ENCODE data around the gene C1QTNF6.

GRCh38 chr22:37133304-37134018 lies 54.6 kb downstream of the C1QTNF6 start:
- TF ChIP-seq CTCF (conservative IDR thresholded peaks at IDR 0.05; ENCODE audit: low read depth in 2 of 2) (no peak), POLR2AphosphoS5 (IDR thresholded peaks at IDR 0.05; ENCODE audit: low read depth) (no peak), REST (IDR thresholded peaks at IDR 0.05; ENCODE audit: unreplicated experiment) (no peak), EZH2phosphoT487 (IDR thresholded peaks at IDR 0.05; ENCODE audit: unreplicated experiment) (no peak), EZH2 (IDR thresholded peaks at IDR 0.05; ENCODE audit: low read depth, unreplicated experiment) (no peak), ETS1 (IDR thresholded peaks at IDR 0.05) (no peak), ZNF462 (CRISPR knock-in tag; IDR thresholded peaks at IDR 0.05) (no peak), STAT1 (IDR thresholded peaks at IDR 0.05; ENCODE audit: unreplicated experiment) (no peak), JUNB (IDR thresholded peaks at IDR 0.05; ENCODE audit: unreplicated experiment) (no peak), NANOG (IDR thresholded peaks at IDR 0.05; ENCODE audit: borderline replicate concordance) (no peak), ZNF331 (CRISPR knock-in tag; IDR thresholded peaks at IDR 0.05; ENCODE audit: low read depth) (no peak)
